GM12801 (cell line): ENCODE results near the gene PKP4.

Experiments used
- CTCF ChIP-seq: IDR thresholded peaks from one replicate; pipeline ENCODE4 v1.5.1; 2011; ENCODE audit warnings: control low read depth; ENCODE audit not compliant: insufficient read length; ENCODE audit errors: extremely low read depth

PKP4 gene

GRCh38 chr2:158498043-158498748 lies 41.4 kb downstream of the PKP4 start:
- no peak for TF ChIP-seq CTCF

GRCh38 chr2:158498749-158499136 lies 42.0 kb downstream of the PKP4 start:
- TF ChIP-seq CTCF = no peak

- no peak for TF ChIP-seq CTCF
These were observed 42.6 kb downstream of the PKP4 start for GRCh38 chr2:158499383-158499782.

GRCh38 chr2:158500333-158500732 lies 43.6 kb downstream of the PKP4 start:
- TF ChIP-seq CTCF = no peak

GRCh38 chr2:158501301-158501700 lies 44.5 kb downstream of the PKP4 start:
- no peak for TF ChIP-seq CTCF

GRCh38 chr2:158502974-158503373 lies 46.2 kb downstream of the PKP4 start:
- TF ChIP-seq CTCF = no peak

GRCh38 chr2:158504088-158504487 lies 47.3 kb downstream of the PKP4 start:
- TF ChIP-seq CTCF = no peak
